ENCODE results near the gene LONRF3.
"Not testable (repeated sequence)": the region's sequence is repeated elsewhere in the genome, so short reads cannot be mapped to it uniquely, and the experiment has no call there.

The LONRF3 gene

GRCh38 chrX:118975831-118976598, 1.6 kb downstream of the LONRF3 start:
- Mint-ChIP-seq H3K9me3 (ENCODE audit: low read depth) (no peaks in the 10 kb centered on the region), H3K27ac (peak overlapping the region; percentile 97), H3K27me3 (peaks cover 3% of the 10 kb centered on the region), H3K4me1 (ENCODE audit: low read depth) (peaks cover 14% of the 10 kb centered on the region), H3K4me3 (peak overlapping the region; percentile 95), H3K36me3 (no peaks in the 10 kb centered on the region)

- Mint-ChIP-seq H3K27me3 (peaks cover 3% of the 10 kb centered on the region), H3K4me1 (ENCODE audit: low read depth) (peaks cover 14% of the 10 kb centered on the region), H3K36me3 (no peaks in the 10 kb centered on the region), H3K9me3 (ENCODE audit: low read depth) (no peaks in the 10 kb centered on the region), H3K4me3 (peak overlapping the region; percentile 81), H3K27ac (peak overlapping the region; percentile 34)
Measured at GRCh38 chrX:118976599-118977340, 2.4 kb downstream of the LONRF3 start.

- peak overlapping the region; percentile 81 for H3K4me3 Mint-ChIP-seq
Measured at GRCh38 chrX:118977424-118977823, 3.0 kb downstream of the LONRF3 start.

DNA sequence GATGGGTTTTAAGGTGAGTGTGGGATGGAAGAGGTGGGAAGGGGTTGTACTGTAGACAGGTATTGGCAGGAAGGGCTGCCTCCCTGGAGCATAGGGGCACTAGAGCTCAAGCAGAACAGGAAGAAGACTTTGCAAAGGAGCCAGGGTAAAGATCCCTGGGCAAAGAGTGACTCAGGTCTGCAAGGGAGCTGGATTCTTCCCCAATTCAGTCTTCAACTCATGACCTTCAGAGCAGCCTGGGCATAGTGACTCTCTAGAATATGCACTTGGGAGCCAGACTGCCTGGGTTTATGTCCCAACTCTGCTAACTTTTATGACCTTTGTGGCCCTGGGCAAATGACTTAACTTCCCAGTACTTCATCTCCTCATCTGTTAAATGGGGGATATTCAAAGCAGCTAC, 4.0 kb downstream of the LONRF3 start:
- no peaks in the 10 kb centered on the region for H3K9me3 Mint-ChIP-seq (ENCODE audit: low read depth)
- no peak overlapping the region for H3K4me3 Mint-ChIP-seq
- no peak overlapping the region for H3K27ac Mint-ChIP-seq
- no peaks in the 10 kb centered on the region for H3K27me3 Mint-ChIP-seq
- peaks cover 14% of the 10 kb centered on the region for H3K4me1 Mint-ChIP-seq (ENCODE audit: low read depth)
- peaks cover 4% of the 10 kb centered on the region for H3K36me3 Mint-ChIP-seq

More at GRCh38 chrX:118977424-118977823, 3.0 kb downstream of the LONRF3 start:
- Mint-ChIP-seq H3K9me3 (ENCODE audit: low read depth) (no peaks in the 10 kb centered on the region), H3K27me3 (peaks cover 3% of the 10 kb centered on the region), H3K36me3 (peaks cover under 1% of the 10 kb centered on the region), H3K27ac (no peak overlapping the region), H3K4me1 (ENCODE audit: low read depth) (peaks cover 14% of the 10 kb centered on the region)

GRCh38 chrX:118980761-118981160, 6.3 kb downstream of the LONRF3 start:
- Mint-ChIP-seq H3K27ac (no peak overlapping the region), H3K4me3 (no peak overlapping the region), H3K36me3 (peaks cover 6% of the 10 kb centered on the region), H3K4me1 (ENCODE audit: low read depth) (peaks cover 10% of the 10 kb centered on the region), H3K27me3 (no peaks in the 10 kb centered on the region), H3K9me3 (ENCODE audit: low read depth) (no peaks in the 10 kb centered on the region)

GRCh38 chrX:118983513-118983912, 9.1 kb downstream of the LONRF3 start:
- Mint-ChIP-seq H3K36me3 (peaks cover 6% of the 10 kb centered on the region), H3K9me3 (ENCODE audit: low read depth) (no peaks in the 10 kb centered on the region), H3K4me3 (no peak overlapping the region), H3K27ac (no peak overlapping the region), H3K4me1 (ENCODE audit: low read depth) (peaks cover 2% of the 10 kb centered on the region), H3K27me3 (no peaks in the 10 kb centered on the region)

- Mint-ChIP-seq H3K4me3 (no peak overlapping the region), H3K4me1 (ENCODE audit: low read depth) (peaks cover 25% of the 10 kb centered on the region), H3K27me3 (no peaks in the 10 kb centered on the region), H3K9me3 (ENCODE audit: low read depth) (no peaks in the 10 kb centered on the region), H3K36me3 (peaks cover 8% of the 10 kb centered on the region), H3K27ac (no peak overlapping the region)
Measured at GRCh38 chrX:118988911-118989310, 14.5 kb downstream of the LONRF3 start.

- Mint-ChIP-seq H3K27ac (no peak overlapping the region), H3K4me1 (ENCODE audit: low read depth) (peaks cover 29% of the 10 kb centered on the region), H3K27me3 (no peaks in the 10 kb centered on the region)
Measured at GRCh38 chrX:118989886-118990285, 15.5 kb downstream of the LONRF3 start.

GRCh38 chrX:118990512-118991227, 16.3 kb downstream of the LONRF3 start:
- Mint-ChIP-seq H3K9me3 (ENCODE audit: low read depth) (no peaks in the 10 kb centered on the region), H3K4me3 (no peak overlapping the region), H3K27ac (no peak overlapping the region), H3K27me3 (no peaks in the 10 kb centered on the region), H3K4me1 (ENCODE audit: low read depth) (peaks cover 35% of the 10 kb centered on the region), H3K36me3 (peaks cover 11% of the 10 kb centered on the region)

More at GRCh38 chrX:118989886-118990285, 15.5 kb downstream of the LONRF3 start:
- H3K4me3 Mint-ChIP-seq = no peak overlapping the region
- H3K9me3 Mint-ChIP-seq (ENCODE audit: low read depth) = no peaks in the 10 kb centered on the region
- H3K36me3 Mint-ChIP-seq = peaks cover 8% of the 10 kb centered on the region

- Mint-ChIP-seq H3K4me1 (ENCODE audit: low read depth) (peaks cover 35% of the 10 kb centered on the region), H3K36me3 (peaks cover 11% of the 10 kb centered on the region)
- not testable (repeated sequence) for H3K4me3 Mint-ChIP-seq; H3K27ac Mint-ChIP-seq; H3K27me3 Mint-ChIP-seq; H3K9me3 Mint-ChIP-seq (ENCODE audit: low read depth)
Measured at GRCh38 chrX:118992441-118993121, 18.2 kb downstream of the LONRF3 start.

DNA sequence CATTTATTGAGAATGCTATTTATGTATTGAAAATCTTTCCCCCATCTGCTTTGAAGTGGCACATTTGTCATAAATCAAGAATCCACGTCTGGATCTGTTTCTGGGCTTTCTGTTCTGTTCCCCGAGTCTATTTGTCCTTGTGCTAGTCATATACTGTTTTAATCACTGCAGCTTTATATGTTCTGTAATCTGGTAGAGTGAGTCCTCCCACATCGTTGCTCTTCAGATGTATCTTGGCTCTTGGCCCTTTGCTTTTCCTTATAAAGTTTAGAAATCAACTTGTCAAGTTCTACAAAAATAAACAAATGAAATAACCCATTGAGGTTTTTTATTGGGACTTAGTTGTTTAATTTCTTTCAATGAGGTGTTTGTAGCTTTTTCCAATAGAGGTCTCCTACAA, 29.0 kb downstream of the LONRF3 start:
- no peaks in the 10 kb centered on the region for H3K36me3 Mint-ChIP-seq
- no peaks in the 10 kb centered on the region for H3K9me3 Mint-ChIP-seq (ENCODE audit: low read depth)
- no peak overlapping the region for H3K4me3 Mint-ChIP-seq
- H3K27me3 Mint-ChIP-seq = no peaks in the 10 kb centered on the region
- peaks cover 21% of the 10 kb centered on the region for H3K4me1 Mint-ChIP-seq (ENCODE audit: low read depth)
- no peak overlapping the region for H3K27ac Mint-ChIP-seq

- H3K9me3 Mint-ChIP-seq (ENCODE audit: low read depth) = no peaks in the 10 kb centered on the region
- peaks cover 17% of the 10 kb centered on the region for H3K4me1 Mint-ChIP-seq (ENCODE audit: low read depth)
- H3K4me3 Mint-ChIP-seq = no peak overlapping the region
- no peaks in the 10 kb centered on the region for H3K36me3 Mint-ChIP-seq
- H3K27ac Mint-ChIP-seq = no peak overlapping the region
- H3K27me3 Mint-ChIP-seq = no peaks in the 10 kb centered on the region
Measured at GRCh38 chrX:119004920-119005524, 30.6 kb downstream of the LONRF3 start.

- Mint-ChIP-seq H3K27me3 (no peaks in the 10 kb centered on the region), H3K36me3 (peaks cover 2% of the 10 kb centered on the region), H3K9me3 (ENCODE audit: low read depth) (no peaks in the 10 kb centered on the region), H3K4me1 (ENCODE audit: low read depth) (peaks cover 8% of the 10 kb centered on the region), H3K4me3 (no peak overlapping the region), H3K27ac (no peak overlapping the region)
Measured at GRCh38 chrX:119007189-119007770, 32.9 kb downstream of the LONRF3 start.

Data from activated naive CD8-positive, alpha-beta T cell (primary cell).